GM12865 (cell line): Measurements from ENCODE around the gene CDH13.

Source experiments
- DNase-seq: peaks from one replicate; pipeline ENCODE4 v3.0.0; 2010; ENCODE audit warnings: low read depth
- H3K4me3 ChIP-seq: 2 replicates; pipeline ENCODE4 v1.5.1; 2011; ENCODE audit warnings: mild to moderate bottlenecking, low read depth, low read length, control low read depth
- CTCF ChIP-seq: IDR thresholded peaks from 2 replicates; pipeline ENCODE4 v1.5.1; 2011; ENCODE audit warnings: low read length, control low read depth, low read depth, inconsistent platforms; ENCODE audit not compliant: insufficient read depth; ENCODE audit errors: missing control alignments

Gene CDH13

GRCh38 chr16:83400234-83400633 is 773.5 kb downstream of the CDH13 start:
- no peak overlapping the region for H3K4me3 ChIP-seq
- TF ChIP-seq CTCF: no peak
- DNase-seq: no peak

GRCh38 chr16:83402160-83402814 is 775.5 kb downstream of the CDH13 start:
- no peak for DNase-seq
- no peak for TF ChIP-seq CTCF
- H3K4me3 ChIP-seq: no peak overlapping the region

- DNase-seq: no peak
- TF ChIP-seq CTCF: no peak
Observed at GRCh38 chr16:83402967-83403366, 776.2 kb downstream of the CDH13 start.

GRCh38 chr16:83403761-83404160 is 777.0 kb downstream of the CDH13 start:
- DNase-seq: no peak
- no peak for TF ChIP-seq CTCF
- no peak overlapping the region for H3K4me3 ChIP-seq

More at GRCh38 chr16:83402967-83403366, 776.2 kb downstream of the CDH13 start:
- H3K4me3 ChIP-seq: no peak overlapping the region

GRCh38 chr16:83404261-83404660 is 777.5 kb downstream of the CDH13 start:
- H3K4me3 ChIP-seq: no peak overlapping the region
- DNase-seq: no peak
- TF ChIP-seq CTCF: no peak

GRCh38 chr16:83407928-83408327 is 781.2 kb downstream of the CDH13 start:
- no peak for TF ChIP-seq CTCF
- no peak for DNase-seq
- no peak overlapping the region for H3K4me3 ChIP-seq

- TF ChIP-seq CTCF: no peak
- no peak for DNase-seq
- no peak overlapping the region for H3K4me3 ChIP-seq
Observed at GRCh38 chr16:83409347-83409746, 782.6 kb downstream of the CDH13 start.
